Panc1 (cell line): ENCODE data around the gene DACT1. TPM values are rescaled to one million over a fixed set of nuclear protein-coding genes. Genes with fewer than 3 reads are reported as not detected.

ENCODE experiments used
- ATAC-seq: fragments of 200-7000 bp; cut with Tn5 transposase; 2 replicates; pipeline ENCODE4 v1.9.1; 2020; ENCODE audit warnings: mild to moderate bottlenecking, moderate library complexity
- BruUV-seq: library from RNA; stranded (reverse); fragments of 400-500 nt; replicated peaks from 2 replicates; lab custom pipeline; 2021; lab: Mats Ljungman, UMichigan
- CTCF ChIA-PET: fragments of 300-600 bp; sonication (Branson Sonifier 250); formaldehyde crosslinking; loops from one replicate; lab custom pipeline; 2022; ENCODE audit warnings: antibody characterized with exemption; lab: Charles Lee
- POLR2A ChIA-PET: fragments of 300-600 bp; sonication (Branson Sonifier 250); formaldehyde crosslinking; loops from one replicate; lab custom pipeline; 2022; ENCODE audit warnings: antibody characterized with exemption; lab: Charles Lee
- DNase-seq: peaks from one replicate; pipeline ENCODE4 v3.0.0-alpha.2; 2010; ENCODE audit warnings: low read depth, low spot score
- H3K27ac ChIP-seq: 2 replicates; pipeline ENCODE4 v1.5.1; 2011; ENCODE audit warnings: mild to moderate bottlenecking, low read length, inconsistent platforms
- H3K27me3 ChIP-seq: fragments of 200-500 bp; sonication (Bioruptor generic); 2 replicates; pipeline ENCODE4 v1.6.0; 2014; ENCODE audit warnings: low read length, inconsistent platforms; ENCODE audit not compliant: control insufficient read depth, insufficient read depth
- H3K36me3 ChIP-seq: fragments of 200-500 bp; sonication (Bioruptor generic); 2 replicates; pipeline ENCODE4 v1.5.1; 2014; ENCODE audit warnings: inconsistent platforms, mild to moderate bottlenecking, low read length, moderate library complexity; ENCODE audit not compliant: control insufficient read depth, insufficient read depth
- H3K4me1 ChIP-seq: 2 replicates; pipeline ENCODE4 v1.5.1; 2011; ENCODE audit warnings: inconsistent platforms, mild to moderate bottlenecking, low read length, moderate library complexity; ENCODE audit not compliant: control insufficient read depth, insufficient read depth
- H3K4me3 ChIP-seq, 2 experiments: 2 replicates each; pipeline ENCODE4 v1.5.1; 2011 to 2012; ENCODE audit warnings: low read depth in 2 of 2, low read length in 2 of 2, mild to moderate bottlenecking in 2 of 2, inconsistent platforms in 1 of 2, moderate library complexity in 1 of 2
- H3K9me3 ChIP-seq: fragments of 200-500 bp; sonication (Bioruptor generic); 2 replicates; pipeline ENCODE4 v1.5.1; 2014; ENCODE audit warnings: low read depth, mild to moderate bottlenecking, inconsistent platforms, low read length, moderate library complexity; ENCODE audit not compliant: control insufficient read depth, insufficient read depth
- CTCF ChIP-seq: fragments of 450-650 bp; IDR thresholded peaks from 2 replicates; pipeline ENCODE4 v1.5.1; 2017; ENCODE audit warnings: mild to moderate bottlenecking
- POLR2AphosphoS5 ChIP-seq: IDR thresholded peaks from 2 replicates; pipeline ENCODE4 v1.6.1; 2012; ENCODE audit warnings: mild to moderate bottlenecking, low read depth, low read length, moderate library complexity
- REST ChIP-seq, 2 experiments: IDR thresholded peaks; 2 replicates each; pipeline ENCODE4 v1.6.1; 2011 to 2012; ENCODE audit warnings: low read depth in 2 of 2, control low read depth in 1 of 2, low read length in 1 of 2, mild to moderate bottlenecking in 1 of 2, moderate library complexity in 1 of 2; ENCODE audit not compliant: insufficient read depth in 1 of 2
- SIN3A ChIP-seq: IDR thresholded peaks from 2 replicates; pipeline ENCODE4 v1.6.1; 2012; ENCODE audit warnings: low read depth, mild to moderate bottlenecking, low read length, moderate library complexity, borderline replicate concordance; ENCODE audit not compliant: insufficient read depth
- TCF7L2 ChIP-seq: IDR thresholded peaks from 2 replicates; pipeline ENCODE4 v1.6.1; 2011; ENCODE audit warnings: mild to moderate bottlenecking, low read depth, low read length, inconsistent platforms
- in situ Hi-C: cut with HindIII; loops from 2 replicates; pipeline ENCODE4 v1.10.0; 2016; ENCODE audit warnings: low sequenced_read_pairs, low pct_unique_long_range_greater_than_20kb
- intact Hi-C: fragments of 100-400 bp; cut with micrococcal nuclease; formaldehyde crosslinking; loops from one replicate; pipeline ENCODE4 v1.10.0; 2022; ENCODE audit not compliant: unreplicated experiment
- total RNA-seq: library from RNA; stranded (reverse); gene quantifications from one replicate; pipeline ENCODE4 v1.2.1, GENCODE V29; 2021; ENCODE audit not compliant: unreplicated experiment

The DACT1 gene
- total RNA-seq, 1 experiment from 2014 or later, result 0.15 TPM

GRCh38 chr14:58631732-58632131 lies 6.0 kb upstream of the DACT1 start:
- DNase-seq, result no peak
- in situ Hi-C loops, result no loop called here
- no peak for ATAC-seq
- Histone ChIP-seq H3K4me3 (no peak overlapping the region), H3K27me3 (peaks cover 8% of the 10 kb centered on the region), H3K9me3 (no peaks in the 10 kb centered on the region), H3K27ac (no peak overlapping the region), H3K4me1 (no peaks in the 10 kb centered on the region), H3K36me3 (no peaks in the 10 kb centered on the region)
- no peak for TF ChIP-seq TCF7L2
- TF ChIP-seq SIN3A, result no peak
- TF ChIP-seq CTCF, result no peak
- no peak for TF ChIP-seq REST (IDR thresholded peaks at IDR 0.05; ENCODE audit: insufficient read depth in 1 of 2, low read depth in 2 of 2, low read length in 1 of 2)
- no peak for TF ChIP-seq POLR2AphosphoS5
- BruUV-seq, result no TSS peak
- intact Hi-C loops, result loop anchor here (10.0 kb wide), 1 partner anchor 813 kb away; no protein-coding TSS in a partner anchor
- ChIA-PET POLR2A (no interaction called here), CTCF (no interaction called here)

- in situ Hi-C loops (no loop called here), intact Hi-C loops (loop anchor here (10.0 kb wide), 1 partner anchor 811 kb away; no protein-coding TSS in a partner anchor)
- DNase-seq (no peak), ATAC-seq (no peak)
- H3K4me3 ChIP-seq, result no peak overlapping the region
- BruUV-seq, result no TSS peak
- no peaks in the 10 kb centered on the region for H3K9me3 ChIP-seq
- CTCF ChIA-PET, result no interaction called here
- H3K27ac ChIP-seq, result no peak overlapping the region
- TF ChIP-seq CTCF (no peak), TCF7L2 (no peak), SIN3A (no peak), POLR2AphosphoS5 (no peak), REST (IDR thresholded peaks at IDR 0.05; ENCODE audit: insufficient read depth in 1 of 2, low read depth in 2 of 2, low read length in 1 of 2) (no peak)
- POLR2A ChIA-PET, result interaction anchor here (0.6 kb wide), 1 partner anchor 8 kb away, joined by 4 read pairs; no protein-coding TSS in a partner anchor
- H3K36me3 ChIP-seq, result no peaks in the 10 kb centered on the region
- H3K4me1 ChIP-seq, result no peaks in the 10 kb centered on the region
- H3K27me3 ChIP-seq, result peaks cover 9% of the 10 kb centered on the region
Observed at GRCh38 chr14:58633831-58634230, 3.9 kb upstream of the DACT1 start.
